ENCODE results near the gene AMN.

AMN gene

GRCh38 chr14:102930138-102930752 is 7.8 kb downstream of the AMN start:
- no peak for DNase-seq

- no peak for DNase-seq
These were observed 8.5 kb downstream of the AMN start for GRCh38 chr14:102930753-102931579.

- no peak for DNase-seq
These were observed 9.3 kb downstream of the AMN start for GRCh38 chr14:102931580-102932285.

GRCh38 chr14:102932484-102933248 is 10.2 kb downstream of the AMN start:
- no peak for DNase-seq

- DNase-seq, result no peak
These were observed 11.3 kb downstream of the AMN start for GRCh38 chr14:102933618-102934231.

- DNase-seq, result no peak
These were observed 13.3 kb downstream of the AMN start for GRCh38 chr14:102935756-102936155.

GRCh38 chr14:102937331-102938175 is 15.1 kb downstream of the AMN start:
- DNase-seq, result no peak

GRCh38 chr14:102938191-102938590 is 15.7 kb downstream of the AMN start:
- no peak for DNase-seq

GRCh38 chr14:102939329-102939728 is 16.9 kb downstream of the AMN start:
- DNase-seq, result no peak

- no peak for DNase-seq
These were observed 17.5 kb downstream of the AMN start for GRCh38 chr14:102939820-102940561.

- no peak for DNase-seq
These were observed 18.4 kb downstream of the AMN start for GRCh38 chr14:102940729-102941362.

GRCh38 chr14:102941419-102942011 is 19.1 kb downstream of the AMN start:
- no peak for DNase-seq

- no peak for DNase-seq
These were observed 19.6 kb downstream of the AMN start for GRCh38 chr14:102942069-102942468.

GRCh38 chr14:102943454-102943853 is 21.0 kb downstream of the AMN start:
- DNase-seq, result no peak

- DNase-seq, result no peak
These were observed 21.5 kb downstream of the AMN start for GRCh38 chr14:102943979-102944378.

- DNase-seq, result no peak
These were observed 22.2 kb downstream of the AMN start for GRCh38 chr14:102944448-102945330.

- no peak for DNase-seq
These were observed 23.1 kb downstream of the AMN start for GRCh38 chr14:102945346-102946130.

Data from KG1 (cell line).